ENCODE results near the gene ELOVL2.
"Not testable (repeated sequence)": the region's sequence is repeated elsewhere in the genome, so short reads cannot be mapped to it uniquely, and the experiment has no call there.

Gene ELOVL2

GRCh38 chr6:11018225-11018624 is 25.9 kb downstream of the ELOVL2 start:
- DNase-seq, result no peak

DNA sequence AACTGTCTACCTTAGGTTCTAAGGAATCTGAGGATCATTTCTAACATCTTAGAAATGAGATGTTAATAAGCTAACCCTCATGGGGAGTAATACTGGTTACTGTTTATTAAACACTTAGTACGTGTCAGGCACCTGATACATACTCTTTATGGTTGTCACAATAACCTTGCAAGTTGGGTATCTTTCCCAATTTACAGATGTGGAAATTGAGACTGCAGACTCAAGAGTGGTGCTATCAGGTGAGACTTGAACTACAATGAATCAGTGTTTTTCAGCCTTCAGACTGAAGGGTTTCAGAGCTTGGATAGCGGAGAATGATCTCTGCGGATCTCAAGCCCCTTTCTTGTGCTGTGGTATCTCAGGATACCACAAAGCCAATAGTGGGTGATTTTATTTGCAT is 27.0 kb downstream of the ELOVL2 start:
- DNase-seq, result no peak

DNA sequence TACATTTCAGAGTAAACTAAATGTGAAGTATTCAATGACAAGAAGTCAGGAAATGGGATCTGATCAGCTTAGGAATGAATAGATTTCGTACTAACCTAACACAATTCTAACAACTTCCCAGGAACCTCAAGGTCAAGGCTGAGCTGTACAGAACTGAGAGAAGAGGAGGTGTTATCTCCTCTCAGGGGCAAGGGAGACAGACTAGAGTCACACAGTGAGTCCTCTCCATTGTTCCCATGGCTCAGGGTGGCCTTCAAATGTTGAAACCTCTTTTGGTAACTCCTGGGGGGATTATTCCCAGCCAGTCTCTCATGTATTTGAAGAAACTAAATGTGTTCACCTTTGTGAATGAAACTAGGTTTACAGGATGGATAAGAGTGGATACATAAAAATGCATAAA is 27.7 kb downstream of the ELOVL2 start:
- no peak for DNase-seq

- no peak for DNase-seq
Observed at GRCh38 chr6:11015102-11015501, 29.0 kb downstream of the ELOVL2 start.

GRCh38 chr6:11013721-11014070 is 30.4 kb downstream of the ELOVL2 start:
- no peak for DNase-seq

DNA sequence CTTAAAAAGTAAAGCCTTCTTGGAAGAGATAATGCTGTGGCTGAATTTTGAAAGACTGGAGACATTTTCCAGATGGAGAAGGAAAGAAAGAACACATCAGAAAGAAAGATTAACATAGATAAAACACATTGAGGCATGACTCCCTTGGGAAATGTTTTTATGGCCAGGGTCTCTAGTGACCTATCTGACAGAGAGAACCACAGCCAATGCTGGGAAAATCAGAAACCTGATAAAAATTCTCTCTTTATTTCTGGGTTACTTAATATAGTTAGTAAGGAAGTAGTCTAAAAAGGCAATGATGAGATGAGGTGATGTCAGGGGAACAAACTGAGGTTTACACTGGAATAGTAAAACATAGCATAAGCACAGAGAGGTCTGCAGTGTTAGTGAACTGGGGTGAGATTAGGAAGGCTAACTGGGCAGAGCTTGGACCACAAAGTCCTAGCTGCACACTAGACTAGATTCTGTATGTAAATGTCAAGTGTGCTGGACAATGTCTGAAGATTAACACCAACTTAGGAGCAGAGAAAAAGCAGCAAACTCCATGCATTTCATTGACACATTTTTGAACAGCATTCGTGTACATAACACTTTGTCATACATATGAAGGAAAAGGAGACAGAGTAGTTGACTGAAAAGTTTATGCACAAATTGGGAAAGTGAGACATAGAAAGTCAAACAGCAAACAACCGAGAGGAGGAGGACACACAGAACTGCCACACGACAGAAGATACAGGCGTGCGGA is 31.0 kb downstream of the ELOVL2 start:
- no peak for DNase-seq

- no peak for DNase-seq
Observed at GRCh38 chr6:11012295-11012754, 31.8 kb downstream of the ELOVL2 start.

DNA sequence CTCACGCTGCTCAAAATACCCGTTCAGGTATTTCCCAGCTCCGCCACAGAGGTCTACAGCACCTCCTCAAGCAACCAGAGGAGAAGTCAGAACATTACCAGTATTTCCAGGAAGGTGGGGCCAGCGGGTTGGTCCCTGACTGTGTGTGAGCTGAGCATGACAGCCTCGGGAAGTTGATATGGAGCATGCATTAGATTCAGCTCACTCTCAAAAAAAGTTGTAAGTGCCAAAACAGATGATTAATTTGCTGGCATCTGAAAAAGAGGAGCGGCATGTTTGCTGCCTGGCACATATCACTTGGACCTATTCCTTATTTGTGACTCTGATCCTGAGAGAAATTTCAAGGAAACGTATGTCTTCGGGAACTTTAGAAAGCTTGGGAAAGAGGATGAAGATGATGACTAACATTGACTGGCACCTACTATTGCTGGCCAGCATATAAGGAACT is 32.3 kb downstream of the ELOVL2 start:
- no peak for DNase-seq

GRCh38 chr6:11009353-11009752 is 34.8 kb downstream of the ELOVL2 start:
- DNase-seq, result no peak

- no peak for DNase-seq
Observed at GRCh38 chr6:11008821-11009220, 35.3 kb downstream of the ELOVL2 start.

DNA sequence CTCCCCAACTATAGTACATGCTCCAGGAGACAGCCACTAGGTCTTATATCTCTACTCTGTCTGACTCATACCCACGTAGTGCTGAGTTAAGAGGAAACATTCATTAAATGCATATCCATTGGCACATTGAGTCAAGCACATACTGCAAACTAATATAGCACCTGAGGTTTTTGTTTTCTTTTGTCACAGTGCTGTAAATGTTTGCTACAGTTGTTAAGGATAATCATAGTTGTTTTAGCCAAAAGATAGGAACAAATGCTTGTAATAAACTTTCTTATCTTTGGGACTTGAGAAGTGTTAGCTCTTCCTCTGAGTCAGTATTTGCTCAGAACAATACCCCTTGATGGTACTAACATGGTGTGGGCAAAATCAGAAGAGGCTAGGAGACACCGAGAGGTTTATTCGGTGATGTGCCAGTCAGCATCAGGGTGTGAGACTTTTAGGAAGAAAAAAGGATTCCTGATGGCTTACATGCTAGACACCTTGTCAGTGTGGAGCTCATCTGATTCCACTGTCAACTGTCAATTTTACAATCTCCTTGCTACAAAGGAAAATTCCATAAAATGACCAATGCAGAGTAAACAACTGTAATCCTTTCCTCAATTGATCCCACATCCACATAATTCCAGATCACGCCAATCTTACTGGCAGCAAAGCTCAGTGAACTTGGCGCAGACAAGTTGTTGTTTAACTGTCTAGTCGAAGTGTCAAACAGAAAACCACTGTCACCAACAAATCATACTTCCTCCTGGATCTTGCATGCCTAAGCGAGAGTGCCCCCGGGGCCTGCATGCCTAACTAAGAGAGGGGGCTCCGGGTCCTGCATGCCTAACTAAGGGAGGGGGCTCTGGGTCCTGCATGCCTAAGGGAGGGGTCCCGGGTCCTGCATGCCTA is 36.1 kb downstream of the ELOVL2 start:
- no peak for DNase-seq

GRCh38 chr6:11006061-11006460 is 38.0 kb downstream of the ELOVL2 start:
- no peak for DNase-seq

DNA sequence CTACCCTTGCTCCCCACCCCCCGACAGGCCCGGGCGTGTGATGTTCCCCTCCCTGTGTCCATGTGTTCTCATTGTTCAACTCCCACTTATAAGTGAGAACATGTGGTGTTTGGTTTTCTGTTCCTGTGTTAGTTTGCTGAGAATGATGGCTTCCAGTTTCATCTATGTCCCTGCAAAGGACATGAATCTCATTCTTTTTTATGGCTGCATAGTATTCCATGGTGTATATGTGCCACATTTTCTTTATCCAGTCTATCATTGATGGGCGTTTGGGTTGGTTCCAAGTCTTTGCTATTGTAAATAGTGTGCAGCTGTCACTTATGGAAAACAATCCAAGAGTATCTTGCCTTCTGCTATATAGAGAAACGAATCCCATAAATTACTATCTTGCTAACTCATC is 40.8 kb downstream of the ELOVL2 start:
- DNase-seq, result not testable (repeated sequence)

GRCh38 chr6:11002176-11002575 is 41.9 kb downstream of the ELOVL2 start:
- DNase-seq, result no peak

DNA sequence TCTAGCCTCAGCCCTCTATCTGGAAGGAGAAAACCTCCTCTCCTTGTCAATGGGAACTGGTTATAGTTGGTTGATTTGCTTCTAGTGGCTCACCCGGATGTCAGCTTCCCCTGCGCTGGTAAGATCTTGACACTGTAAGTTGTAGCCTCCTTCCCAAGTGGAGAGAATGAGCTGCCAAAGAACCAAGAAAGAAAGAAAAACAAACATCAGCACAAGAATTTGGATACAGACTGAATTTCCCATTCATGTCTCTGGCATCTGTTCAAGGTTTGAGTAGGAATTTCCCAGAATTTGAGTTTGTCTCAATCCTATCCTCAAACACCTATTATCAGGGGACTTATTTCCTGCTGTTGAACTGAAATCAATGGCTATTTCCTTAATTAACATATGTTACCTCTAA is 44.1 kb downstream of the ELOVL2 start:
- DNase-seq, result no peak

DNA sequence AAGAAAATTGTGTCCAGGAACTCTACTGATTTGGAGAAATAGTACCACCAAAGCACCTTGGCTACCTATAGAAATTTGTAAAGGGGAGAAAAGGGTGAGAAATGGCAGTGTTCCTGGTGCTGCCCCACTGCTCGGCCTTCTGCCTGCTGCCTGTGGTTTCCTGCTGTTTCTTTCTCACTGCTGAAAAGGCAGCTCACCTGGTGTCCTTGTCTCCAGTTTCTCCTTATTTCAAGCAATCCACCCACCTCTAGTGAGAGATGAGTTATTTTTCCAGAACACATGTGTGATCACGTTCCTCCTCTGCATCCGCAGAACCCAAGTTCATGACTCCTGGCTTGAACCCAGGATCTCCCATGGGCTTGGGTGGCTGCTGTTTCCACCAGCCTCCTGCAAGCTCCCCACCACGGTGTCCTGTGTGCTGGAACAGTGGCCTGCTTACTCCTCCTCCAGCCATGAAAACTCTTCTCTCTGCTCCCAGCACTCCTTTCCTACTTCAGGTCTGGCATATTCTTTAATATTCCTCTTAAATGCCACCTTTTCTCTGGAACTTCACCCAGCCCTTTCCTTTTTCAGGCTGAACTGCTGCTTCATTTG is 48.9 kb downstream of the ELOVL2 start:
- DNase-seq, result no peak

- no peak for DNase-seq
Observed at GRCh38 chr6:10993896-10994295, 50.2 kb downstream of the ELOVL2 start.

- DNase-seq, result no peak
Observed at GRCh38 chr6:10991115-10991514, 53.0 kb downstream of the ELOVL2 start.

DNA sequence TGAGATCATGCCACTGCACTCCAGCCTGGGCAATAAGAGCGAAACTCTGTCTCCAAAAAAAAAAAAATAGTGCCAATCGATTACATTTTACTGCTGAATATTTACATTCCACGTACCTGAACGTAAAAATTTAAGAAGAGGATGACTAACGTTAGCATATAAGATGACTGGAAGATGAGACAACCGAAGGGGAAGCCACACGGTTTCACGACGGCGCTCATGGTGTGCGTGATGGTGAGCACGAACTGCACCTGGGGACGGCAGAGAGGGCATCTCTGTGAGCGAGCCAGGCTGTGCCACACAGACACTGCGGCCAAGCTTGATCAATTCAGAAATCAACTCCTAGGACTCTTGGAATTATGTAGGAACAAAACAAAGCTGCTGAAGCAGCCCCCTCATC is 54.5 kb downstream of the ELOVL2 start:
- DNase-seq, result no peak

- not testable (repeated sequence) for DNase-seq
Observed at GRCh38 chr6:10984959-10985358, 59.1 kb downstream of the ELOVL2 start.

DNA sequence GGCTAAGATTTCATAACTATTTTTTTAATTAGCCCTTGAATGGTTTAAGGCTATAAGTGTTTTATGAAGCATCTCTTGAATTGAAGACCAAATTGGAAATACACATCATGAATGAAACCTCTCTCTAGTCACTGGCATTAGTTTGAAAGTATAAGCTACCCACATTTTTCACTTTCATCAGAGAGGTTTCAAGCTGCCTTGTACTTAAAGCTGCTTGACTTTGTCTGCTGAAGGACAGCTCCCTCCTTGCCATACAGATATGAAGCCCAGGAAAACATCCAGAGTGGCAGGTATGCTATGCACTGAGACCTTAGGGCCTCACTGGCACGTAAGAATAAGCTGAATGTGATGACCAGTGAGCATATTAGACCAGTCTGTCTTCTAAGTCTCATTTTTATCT is 62.7 kb downstream of the ELOVL2 start:
- DNase-seq, result no peak

DNA sequence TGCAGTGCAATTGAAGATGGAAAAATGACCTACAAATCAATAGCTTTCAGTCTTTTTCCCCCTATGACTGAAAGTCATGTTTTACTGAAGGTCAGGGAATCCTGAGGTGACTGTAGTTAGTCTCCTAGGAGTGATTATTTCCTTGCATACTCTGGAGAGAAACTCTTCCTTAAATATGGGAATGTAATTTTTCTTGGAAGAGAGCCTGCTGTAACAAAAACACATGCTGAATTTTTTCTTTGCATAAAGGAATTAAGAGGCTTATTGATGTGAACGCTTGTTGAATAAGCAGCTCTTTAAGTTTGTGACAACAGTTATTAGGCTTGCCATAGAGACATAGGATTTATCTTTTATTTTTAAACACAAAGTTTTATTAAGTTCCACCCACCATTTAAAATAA is 64.5 kb downstream of the ELOVL2 start:
- DNase-seq, result no peak

GRCh38 chr6:10977231-10977968 is 66.7 kb downstream of the ELOVL2 start:
- no peak for DNase-seq
